Suppressor macrophage treated with lipopolysaccharide for 1 hour (primary cell): ENCODE data around the gene KHNYN.
"Not testable (repeated sequence)": the region's sequence is repeated elsewhere in the genome, so short reads cannot be mapped to it uniquely, and the experiment has no call there.

Experiments used
- DNase-seq, 3 donors: peaks; one replicate each; pipeline ENCODE4 v3.0.0-alpha.2; 2020 to 2022

Gene KHNYN

DNA sequence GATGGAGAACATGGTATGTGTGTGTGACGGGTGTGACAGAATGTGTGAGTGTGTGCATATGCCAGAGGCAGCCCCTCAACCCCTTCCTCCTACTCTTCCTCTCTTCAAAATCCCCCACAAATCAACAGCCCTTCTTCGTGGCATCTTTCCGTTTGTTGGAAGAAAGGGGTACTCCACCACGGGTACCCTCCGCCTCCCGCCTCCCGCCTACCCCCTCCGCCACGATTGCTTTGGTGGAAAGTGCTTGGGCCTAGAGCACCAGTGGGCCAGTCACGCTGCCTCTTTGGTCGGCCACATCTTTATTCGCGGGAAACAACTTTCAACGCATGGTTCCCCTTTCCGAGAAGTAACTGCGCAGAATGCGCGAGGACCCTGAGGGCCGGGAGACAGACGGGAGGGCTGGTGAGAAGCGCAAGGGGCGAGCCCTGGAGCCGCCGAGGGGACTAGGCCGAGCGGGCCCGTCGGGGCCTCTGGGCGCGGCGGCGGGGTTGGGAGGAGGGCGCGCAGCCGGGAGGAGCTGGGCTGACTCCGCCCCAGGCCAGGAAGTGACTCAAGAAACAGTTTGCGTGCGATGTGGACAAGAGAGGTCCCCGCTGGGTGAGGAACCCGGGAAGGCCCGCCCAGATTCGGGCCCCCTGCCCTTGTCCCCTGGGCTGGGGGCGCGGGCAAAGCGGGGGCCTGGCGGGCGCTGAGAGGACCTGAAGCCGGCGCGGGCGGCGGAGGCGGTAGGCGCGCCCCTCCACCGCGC, at the start of gene KHNYN, which contains the start of gene CBLN3:
Gene KHNYN, plus strand, starts transcription at position 560 of the 748 bp plus-strand sequence. CDS start 777 bp downstream, outside the sequence.
Gene CBLN3, minus strand, starts transcription at position 274 of the 748 bp plus-strand sequence. CDS start 614 bp downstream, outside the sequence.
- DNase-seq, result peak; percentile 95

DNA sequence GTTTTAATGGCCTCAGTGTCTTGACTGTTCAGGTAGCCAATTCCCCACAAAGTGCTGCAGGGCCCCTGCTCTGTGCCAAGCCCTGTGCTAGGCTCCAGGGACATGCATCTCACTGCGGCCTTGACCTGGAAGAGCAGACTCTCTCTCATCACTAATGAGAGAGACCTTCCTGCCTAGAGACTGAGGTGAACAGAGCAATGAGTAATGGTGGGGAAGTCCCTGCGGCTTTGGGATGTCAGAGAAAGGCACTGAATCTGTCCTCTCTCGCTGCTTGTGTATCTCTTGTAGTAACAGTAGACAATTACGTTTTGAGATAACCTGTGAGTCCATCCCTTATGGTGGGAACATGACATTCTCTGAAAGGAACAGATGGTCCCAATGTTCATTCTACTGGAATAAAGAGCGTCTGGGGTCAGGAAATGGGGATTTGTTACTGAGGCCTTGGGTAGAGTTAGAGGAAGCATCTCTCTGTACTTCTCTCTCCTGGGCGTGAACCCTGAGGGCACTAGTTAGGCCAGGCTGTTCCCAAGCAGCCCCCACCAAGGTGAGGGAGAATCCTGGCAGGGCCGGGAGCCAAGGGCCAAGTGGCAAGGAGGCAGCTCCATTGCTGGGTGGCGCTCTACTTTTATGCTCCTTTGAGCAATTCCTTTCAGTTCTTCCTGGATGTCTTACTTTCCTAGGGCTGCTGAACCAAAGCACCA, 48.2 kb upstream of the KHNYN start:
- DNase-seq, result no peak

DNA sequence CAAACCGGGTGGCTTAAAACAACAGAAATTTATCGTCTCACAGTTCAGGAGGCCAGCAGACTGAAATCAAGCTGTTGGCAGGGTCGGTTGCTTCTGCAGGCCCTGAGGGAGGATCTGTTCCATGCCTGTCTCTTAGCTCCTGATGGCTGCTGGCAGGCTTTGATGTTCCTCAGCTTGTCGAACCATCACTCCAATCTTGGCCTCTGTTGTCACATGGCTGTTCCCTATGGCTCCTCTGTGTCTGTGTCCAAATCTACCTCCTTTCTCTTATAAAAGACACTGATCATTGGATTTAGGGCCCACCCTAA, 47.7 kb upstream of the KHNYN start:
- DNase-seq, result no peak

DNA sequence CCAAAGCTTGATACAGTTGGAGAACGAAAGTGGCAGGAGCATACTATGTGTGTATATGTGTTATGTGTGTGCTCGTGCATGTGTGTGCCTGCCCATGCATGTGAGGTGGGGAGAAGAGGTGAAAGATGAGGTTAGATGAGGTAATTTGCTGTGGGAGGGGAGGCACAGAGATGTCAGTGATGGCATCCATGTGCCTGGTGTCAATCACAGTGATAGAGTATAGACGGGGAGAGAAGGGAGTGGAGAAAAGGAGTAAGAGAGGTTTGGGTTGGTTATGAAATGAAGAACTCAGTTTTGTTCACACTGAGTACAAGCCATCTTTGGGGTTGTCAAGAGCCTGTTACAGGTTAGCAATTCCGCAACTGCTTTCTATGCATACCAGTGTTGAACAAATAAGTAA, 45.6 kb upstream of the KHNYN start:
- DNase-seq, result no peak

DNA sequence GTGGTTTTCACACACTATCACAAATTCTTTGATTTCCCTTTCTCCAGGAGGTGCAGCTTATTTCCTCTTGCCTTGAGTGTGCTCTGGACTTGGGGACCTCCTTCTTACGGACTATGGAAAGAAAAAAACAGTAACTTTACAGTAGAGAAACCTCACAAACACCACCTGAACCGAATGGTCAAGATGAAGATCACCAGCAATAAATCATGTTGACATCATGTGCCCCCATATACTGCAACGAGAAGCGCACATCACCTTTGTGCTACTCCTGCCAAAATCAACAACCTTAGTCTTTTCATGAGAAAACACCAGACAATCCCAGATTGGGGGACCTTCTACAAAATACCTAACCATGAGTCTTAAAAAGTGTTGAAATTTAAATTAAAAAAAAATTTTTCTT, 44.2 kb upstream of the KHNYN start:
- no peak for DNase-seq

DNA sequence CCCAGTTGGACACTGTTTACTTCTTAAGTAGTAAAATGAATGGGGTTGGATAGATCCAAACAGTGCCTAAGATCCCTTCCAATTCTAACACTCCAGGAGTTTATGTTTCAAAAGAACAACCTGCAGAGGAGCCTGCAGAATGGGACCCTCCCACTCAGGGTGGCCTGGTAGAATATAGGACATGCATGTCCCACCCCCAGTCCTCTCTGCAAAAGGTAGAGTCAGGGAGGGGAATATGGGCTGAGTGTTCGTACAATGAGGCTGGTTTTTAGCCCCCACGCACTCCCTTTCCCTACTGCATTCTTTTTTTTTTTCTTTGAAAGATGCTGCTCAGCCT, 42.8 kb upstream of the KHNYN start:
- no peak for DNase-seq

DNA sequence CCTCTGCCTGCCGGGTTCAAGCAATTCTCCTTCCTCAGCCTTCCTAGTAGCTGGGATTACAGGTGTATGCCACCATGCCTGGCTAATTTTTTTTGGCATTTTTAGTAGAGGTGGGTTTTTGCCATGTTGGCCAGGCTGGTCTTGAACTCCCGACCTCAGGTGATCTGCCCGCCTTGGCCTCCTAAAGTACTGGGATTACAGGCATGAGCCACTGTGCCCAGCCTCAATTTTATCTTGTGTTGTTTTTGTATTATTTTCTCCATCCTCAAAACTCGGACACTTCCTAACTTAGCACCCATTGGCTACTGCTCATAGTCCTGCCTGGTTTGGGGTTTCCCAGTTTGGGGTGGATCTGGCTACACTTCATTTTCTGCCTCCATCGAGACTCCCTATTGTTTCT, 42.2 kb upstream of the KHNYN start:
- not testable (repeated sequence) for DNase-seq

DNA sequence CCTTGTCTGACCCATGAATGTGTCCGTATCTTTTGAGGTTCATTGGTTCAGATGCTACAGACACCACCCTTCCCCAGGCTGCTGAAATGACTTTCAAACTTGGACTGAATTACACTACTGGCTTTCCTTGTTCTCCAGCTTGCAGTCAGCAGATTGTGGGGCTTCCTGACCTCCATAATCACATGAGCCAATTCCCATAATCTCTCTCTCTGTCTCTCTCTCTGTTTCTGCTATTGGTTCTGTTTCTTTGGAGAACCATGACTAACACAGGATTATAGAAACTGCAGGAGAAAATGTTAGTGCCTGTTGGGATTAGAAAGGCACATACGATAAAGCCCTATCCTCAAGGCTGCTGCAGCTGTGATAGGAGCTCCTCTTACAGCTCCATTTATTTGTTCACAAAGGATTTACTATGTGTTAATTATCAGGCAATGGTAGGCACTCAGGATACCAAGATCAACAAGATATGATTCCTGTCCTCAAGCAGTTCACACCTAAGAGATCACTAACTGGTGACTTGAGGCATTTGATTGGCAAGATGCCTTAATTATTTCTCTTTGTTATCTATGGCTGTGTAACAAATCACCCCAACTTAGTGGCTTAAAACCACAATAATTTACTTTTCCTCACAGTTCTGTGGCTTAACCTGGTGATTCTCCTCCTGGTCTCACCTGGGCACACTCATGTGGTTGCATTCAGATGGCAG, 41.1 kb upstream of the KHNYN start:
- DNase-seq, result no peak

DNA sequence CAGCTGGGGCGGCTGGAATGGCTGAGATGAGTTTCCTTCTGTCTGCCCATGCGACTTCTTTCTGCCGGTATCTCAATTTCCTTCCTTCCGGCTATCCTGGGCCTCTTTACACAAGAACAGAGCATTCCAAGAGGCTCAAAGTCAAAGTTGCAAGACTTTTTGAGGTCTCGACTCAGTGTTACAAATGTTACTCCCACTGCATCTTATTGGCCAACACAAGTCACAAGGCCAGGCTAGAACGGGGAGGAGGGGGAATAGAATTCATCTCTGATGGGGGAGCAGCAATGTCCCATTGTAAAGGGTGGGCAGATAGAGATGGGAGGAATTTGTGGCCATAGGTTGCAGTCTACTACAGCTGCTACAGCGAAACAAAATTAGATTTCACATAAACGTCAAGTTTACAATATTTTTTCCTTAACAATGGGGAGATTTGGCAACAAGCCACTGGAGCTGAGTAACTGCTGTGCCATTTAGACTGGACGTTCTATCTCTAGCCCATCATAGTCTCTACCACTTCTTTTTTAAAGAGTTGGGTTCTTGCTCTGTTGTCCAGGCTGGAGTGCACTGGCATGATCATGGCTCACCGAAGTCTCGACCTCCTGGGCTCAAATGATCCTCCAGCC, 40.4 kb upstream of the KHNYN start:
- no peak for DNase-seq

DNA sequence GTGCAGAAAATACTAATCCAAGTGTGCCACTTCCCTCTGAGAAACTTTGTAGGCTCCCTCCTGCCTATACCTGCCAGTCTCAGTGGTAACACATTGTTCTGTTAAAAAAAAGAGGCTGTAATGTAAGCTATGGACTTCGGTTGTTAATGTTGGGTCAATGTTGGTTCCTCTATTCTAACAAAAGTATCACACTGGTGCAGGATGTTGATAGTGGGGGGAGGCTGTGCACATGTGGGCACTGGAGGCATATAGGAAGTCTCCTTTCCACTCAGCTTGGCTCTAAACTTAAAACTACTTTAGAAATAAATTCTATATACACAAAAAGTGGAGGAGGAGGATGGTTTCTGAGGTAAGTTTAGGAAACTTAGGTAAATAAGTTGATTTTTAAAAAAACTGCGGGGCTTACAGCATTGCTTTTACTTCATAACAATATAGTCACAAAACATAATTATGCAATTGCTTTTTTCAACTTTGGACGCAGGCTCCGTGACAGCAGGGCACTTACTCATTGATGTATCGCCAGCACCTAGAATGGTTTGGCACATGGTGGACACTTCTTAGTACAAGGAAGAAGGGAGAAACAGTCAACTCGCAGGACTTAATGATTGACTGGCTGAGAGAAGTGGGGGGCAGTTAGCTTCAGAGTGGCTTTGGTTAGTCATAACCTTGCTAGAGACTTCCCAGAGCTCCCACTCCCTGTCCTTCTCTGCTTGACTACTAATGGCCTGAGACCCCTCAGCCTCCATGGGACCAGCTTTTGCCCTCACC, 38.9 kb upstream of the KHNYN start:
- peak in 2 of 3 donors; percentile 25 to 40 for DNase-seq

DNA sequence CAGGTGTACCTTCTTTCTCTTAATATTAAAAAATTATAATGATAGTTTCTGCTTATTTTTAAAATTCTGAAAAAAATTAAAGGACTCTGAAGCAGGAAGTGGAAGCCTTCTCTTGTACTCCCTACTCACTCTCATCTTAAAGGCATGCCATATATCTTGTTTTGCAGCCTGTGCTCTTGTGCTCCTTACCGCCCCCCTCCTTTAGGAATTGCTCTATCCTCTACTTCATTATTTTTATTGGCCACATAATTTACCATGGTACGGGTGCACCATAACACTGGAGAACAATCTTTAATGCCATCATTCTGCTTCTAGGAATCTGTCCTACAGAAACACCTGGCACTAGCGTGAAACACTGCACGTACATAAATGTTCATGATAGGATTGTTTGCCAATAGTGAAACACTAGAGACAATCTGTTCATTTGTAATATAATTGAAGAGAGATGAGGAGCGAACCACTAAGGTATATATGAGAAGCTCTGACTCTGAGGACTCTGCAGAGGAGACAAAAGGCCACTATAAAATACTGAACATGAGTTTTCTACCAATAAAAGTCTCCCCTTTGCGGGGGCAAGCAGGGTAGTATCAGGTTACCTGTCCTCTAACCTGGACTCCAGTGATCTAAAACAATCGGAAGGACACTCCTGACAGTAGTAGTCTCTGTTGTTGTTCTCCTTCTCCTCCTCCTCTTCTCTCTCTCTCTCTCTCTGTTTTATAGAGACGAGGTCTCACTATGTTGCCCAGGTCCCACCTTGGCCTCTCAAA, 37.2 kb upstream of the KHNYN start:
- DNase-seq, result no peak

DNA sequence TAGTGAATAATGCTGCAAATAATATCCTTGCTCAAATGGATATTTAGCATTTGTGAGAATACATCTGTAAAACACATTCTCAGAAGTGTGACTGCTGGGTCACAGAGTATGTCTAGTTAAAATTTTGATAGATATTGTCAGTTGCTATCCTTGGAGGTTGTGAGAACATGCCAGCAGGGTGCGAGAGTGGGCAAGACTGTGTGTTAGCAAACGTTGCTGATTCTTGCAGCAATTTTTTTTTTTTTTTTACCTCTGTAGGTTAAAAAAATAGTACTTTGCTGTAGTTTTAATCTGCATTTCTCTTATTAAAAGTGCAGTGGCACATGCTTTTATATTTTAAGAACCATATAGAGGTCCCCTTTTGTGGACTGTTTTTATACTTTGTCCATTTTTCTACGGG, 35.5 kb upstream of the KHNYN start:
- no peak for DNase-seq

DNA sequence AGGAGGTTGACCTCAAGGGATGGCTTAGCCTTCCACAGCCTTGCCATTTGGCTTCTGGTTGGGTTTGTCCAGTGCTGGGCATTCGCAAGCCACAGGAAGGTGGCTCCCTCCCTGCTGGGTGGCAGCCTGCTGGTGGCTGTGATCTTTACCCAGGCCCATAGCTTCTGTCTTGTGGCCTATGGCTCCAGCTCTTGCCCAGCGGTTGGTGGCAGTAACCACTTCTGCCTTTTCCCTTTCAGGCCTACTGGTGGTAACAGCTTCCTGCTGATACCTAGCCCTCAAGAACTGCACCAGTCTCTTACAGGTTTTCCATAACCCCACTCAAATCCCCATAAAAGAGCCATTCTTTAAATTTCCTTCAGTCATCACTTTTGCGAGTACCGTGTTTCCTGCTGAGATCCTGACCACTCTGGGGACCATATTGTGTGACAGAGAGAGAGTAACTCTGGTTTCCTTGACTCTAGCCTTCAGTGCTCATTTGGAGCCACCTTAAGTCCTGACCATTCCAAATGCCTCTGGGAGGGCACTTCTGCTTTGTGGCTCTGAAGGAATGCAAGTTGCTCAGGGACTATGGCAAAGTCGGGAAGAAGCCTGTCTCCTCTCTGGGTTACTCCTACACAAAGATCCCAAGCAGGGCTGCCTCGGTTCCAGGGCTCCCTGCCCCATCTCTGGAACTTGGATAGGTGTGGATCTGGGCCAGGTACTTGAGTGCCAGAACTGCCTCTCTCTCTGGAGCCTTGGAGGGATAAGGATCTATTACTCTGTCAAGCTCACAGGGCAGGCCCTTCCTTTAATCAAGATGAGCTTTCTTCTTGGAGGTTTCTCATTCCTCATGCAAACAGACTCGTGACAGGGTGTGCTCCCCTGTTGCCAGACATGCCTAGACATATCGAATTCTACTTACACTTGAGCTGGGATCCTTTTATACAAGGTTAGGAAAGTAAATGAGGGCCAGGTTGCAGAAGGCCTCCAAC, 33.9 kb upstream of the KHNYN start:
- DNase-seq, result peak in 2 of 3 donors; percentile 21 to 28

DNA sequence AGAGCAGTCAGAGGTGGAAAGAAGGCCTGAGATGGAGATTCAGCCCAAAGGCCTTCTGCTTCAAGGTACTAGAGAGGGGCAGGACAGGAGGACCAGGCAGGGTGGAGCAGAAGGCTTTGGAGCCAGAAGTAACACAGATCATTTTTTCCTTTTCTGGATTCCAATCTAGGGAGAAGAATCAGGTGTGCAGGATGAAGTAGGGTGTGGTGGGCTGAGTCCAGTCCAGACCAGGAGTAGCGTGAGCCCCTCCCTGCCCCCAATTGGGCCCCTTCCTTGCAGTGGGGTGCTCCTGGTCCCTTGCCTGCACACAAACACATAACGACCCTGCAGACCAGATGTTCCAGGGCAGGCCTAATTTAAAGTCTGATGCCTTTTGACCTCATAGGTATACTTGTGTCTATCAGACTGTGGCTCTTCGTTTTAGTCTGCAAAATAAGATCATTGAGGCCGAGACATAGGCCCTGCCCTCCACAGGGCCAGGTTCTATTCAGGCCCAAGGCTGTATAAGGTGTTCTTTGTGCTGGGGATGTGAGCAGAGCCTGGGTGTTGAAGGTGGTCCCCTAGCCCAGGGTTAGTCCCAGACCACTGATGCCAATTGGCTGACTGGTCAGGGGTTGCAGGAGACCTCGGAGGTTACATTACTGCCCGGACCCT, 32.0 kb upstream of the KHNYN start:
- no peak for DNase-seq

DNA sequence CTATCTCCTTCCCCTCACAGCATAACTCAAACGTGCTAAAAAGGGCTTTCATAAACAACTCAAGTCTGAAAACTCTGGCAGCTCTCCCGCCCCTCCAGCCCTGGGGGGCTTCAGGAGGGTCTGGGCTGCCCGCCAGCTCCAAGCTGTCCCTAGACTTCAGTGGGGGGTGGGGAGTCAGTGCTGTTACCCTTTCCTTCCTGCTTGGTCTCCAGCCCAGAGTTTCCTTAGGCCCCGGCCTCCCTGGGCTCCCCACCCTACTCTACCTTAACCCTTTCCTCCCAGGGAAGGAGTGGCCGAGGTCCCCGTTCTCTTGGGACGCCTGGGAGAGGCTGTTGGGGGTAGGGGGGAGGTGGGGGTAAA, 31.5 kb upstream of the KHNYN start:
- DNase-seq, result no peak

DNA sequence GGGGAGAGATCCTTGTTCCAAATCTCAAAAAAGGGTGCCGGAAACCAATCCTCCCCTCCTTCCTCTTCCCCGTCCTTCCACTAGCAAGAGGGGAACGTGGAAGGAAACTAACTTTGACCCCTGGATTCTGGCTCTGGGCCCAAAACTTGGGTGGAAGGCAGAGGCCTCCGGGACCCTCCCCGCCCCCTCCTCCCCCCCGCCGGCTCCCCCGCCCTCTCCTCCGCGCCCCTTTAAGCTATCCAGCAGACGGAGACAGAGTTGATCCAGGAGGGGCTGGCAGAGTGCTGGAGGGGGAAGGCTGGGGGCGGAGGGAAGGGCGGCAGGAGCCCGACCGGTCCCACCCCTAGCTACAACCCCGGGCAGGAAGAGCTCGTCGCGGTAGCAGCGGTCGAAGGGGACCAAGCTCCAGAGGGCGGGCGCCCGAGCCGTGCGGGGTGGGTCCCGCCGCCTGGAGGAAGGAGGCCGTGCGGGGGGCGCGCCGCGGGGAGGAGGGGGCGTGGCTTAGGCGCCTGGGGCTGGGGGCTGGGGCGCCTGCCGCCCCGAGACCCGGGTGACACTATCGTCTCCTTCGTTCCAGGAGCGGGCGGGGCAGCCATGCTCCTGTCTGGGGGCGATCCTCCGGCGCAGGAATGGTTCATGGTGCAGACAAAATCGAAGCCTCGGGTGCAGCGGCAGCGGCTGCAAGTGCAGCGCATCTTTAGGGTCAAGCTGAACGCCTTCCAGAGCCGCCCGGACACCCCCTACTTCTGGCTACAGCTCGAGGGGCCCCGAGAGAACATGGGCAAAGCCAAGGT, 30.9 kb upstream of the KHNYN start, which contains the start of gene NYNRIN:
Gene NYNRIN, plus strand, starts transcription at position 351 of the 794 bp plus-strand sequence. Its CDS starts 244 bp downstream, at position 595.
- peak in 2 of 3 donors; percentile 14 to 44 for DNase-seq

DNA sequence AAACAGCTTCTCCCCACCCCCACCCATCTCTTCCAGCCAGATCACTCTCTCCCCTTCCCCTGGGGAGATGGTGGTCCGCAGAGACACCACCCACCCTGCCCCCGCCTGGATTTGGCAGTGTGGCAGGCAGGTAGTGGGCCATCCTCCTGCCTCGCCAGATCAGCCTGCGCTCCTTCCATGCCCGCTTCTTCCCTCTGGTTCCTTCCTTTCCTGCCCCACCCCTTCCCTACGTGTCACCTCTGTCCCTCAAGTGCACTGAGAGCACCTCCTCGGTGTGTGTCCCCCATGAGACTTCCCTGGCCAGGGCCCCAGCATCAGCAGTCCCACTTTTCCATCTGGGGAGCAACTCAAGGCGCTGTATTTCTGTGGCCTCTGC, 30.3 kb upstream of the KHNYN start:
- no peak for DNase-seq

DNA sequence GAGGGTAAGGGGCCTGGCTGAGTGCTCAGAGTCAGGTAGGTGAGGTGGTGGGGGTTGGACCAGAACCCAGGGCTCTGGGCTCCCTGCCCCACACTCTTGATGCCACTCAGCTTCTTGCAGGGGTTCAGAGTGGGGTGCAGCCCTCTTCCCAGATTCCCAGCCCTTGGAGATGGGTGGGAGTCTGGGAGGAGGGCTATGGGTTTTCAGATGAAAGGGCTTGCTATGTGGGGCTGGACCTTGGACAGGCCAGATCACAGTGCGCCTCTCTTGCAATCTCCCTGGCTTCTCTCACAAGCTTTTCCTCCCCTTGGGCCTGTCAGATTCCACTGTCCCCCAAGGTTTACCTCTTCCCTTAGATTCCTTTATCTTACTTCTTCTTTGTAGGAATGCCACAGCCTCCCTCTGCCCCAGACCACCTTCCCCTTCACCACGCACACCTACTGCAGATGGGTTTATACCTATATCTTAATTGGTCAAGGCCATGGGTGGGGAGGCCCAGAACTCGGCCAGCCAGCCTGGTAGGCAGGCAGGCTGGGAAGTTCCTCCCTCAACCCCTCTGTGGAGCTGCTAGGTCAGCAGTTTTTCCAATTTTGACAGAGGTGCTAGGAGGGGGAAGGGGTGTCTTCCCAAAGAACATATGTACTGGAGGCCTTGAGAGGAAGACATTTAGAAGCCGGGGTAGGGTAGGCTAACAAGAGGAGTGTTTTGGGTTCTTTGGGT, 29.6 kb upstream of the KHNYN start:
- DNase-seq, result peak in 1 of 3 donors; percentile 38
